ENCODE data around the gene PTK7.

- TF ChIP-seq CTCF (conservative IDR thresholded peaks at IDR 0.05) (no peak), EZH2 (IDR thresholded peaks at IDR 0.05; ENCODE audit: low read depth) (no peak)
Observed at GRCh38 chr6:43128926-43129325, 52.8 kb downstream of the PTK7 start.

Data from PC-9 (cell line).